Lower lobe of right lung (tissue), 2 donors: Measurements from ENCODE around the gene IMMP2L. TPM values are rescaled to one million over a fixed set of nuclear protein-coding genes. Genes with fewer than 3 reads are reported as not detected.

Source experiments
- ATAC-seq, 2 donors: fragments of 200-7000 bp; cut with Tn5 transposase; one replicate each; pipeline ENCODE4 v1.9.1; 2020 to 2022; ENCODE audit warnings: mild to moderate bottlenecking in 2 of 2, moderate library complexity in 2 of 2
- DNase-seq: peaks from one replicate; pipeline ENCODE4 v3.0.0-alpha.2; 2020
- H3K27ac ChIP-seq: fragments of 200-600 bp; one replicate; pipeline ENCODE4 v1.8.0; 2022
- H3K27me3 ChIP-seq: fragments of 200-600 bp; one replicate; pipeline ENCODE4 v1.8.0; 2022; ENCODE audit warnings: low read depth
- H3K36me3 ChIP-seq: fragments of 200-600 bp; one replicate; pipeline ENCODE4 v1.8.0; 2022; ENCODE audit warnings: mild to moderate bottlenecking
- H3K4me1 ChIP-seq: fragments of 200-600 bp; one replicate; pipeline ENCODE4 v1.8.0; 2022
- H3K4me3 ChIP-seq: fragments of 200-600 bp; one replicate; pipeline ENCODE4 v1.8.0; 2022; ENCODE audit warnings: mild to moderate bottlenecking
- H3K9me3 ChIP-seq: fragments of 200-600 bp; one replicate; pipeline ENCODE4 v1.8.0; 2022
- CTCF ChIP-seq: fragments of 200-600 bp; IDR thresholded peaks from one replicate; pipeline ENCODE4 v1.8.0; 2022; ENCODE audit warnings: antibody characterized with exemption, mild to moderate bottlenecking
- intact Hi-C: fragments of 100-400 bp; cut with DNase I; formaldehyde crosslinking; loops from one replicate; pipeline ENCODE4 v1.11.0; 2022
- total RNA-seq: library from RNA; stranded (reverse); fragmentation: NEBNext Ultra II Directional; extraction: Animal tissue kit (Norgen Biotek cat#: 25700); gene quantifications from one replicate; pipeline ENCODE4 v1.2.1, GENCODE V29; 2021
- donor health status: DM: no; HTN: yes; CAD: no; lungs with severe emphysema.

The IMMP2L gene
- total RNA-seq, 1 donor from 2014 or later: 14.7 TPM

GRCh38 chr7:110854166-110854565 lies 708.1 kb downstream of the IMMP2L start:
- no peak for TF ChIP-seq CTCF
- no peak for ATAC-seq
- no peak overlapping the region for H3K4me3 ChIP-seq
- H3K9me3 ChIP-seq: no peaks in the 10 kb centered on the region
- H3K27me3 ChIP-seq: no peaks in the 10 kb centered on the region
- H3K36me3 ChIP-seq: no peaks in the 10 kb centered on the region
- no peaks in the 10 kb centered on the region for H3K4me1 ChIP-seq
- H3K27ac ChIP-seq: no peak overlapping the region
- DNase-seq: no peak
- intact Hi-C loops: no loop called here

- Histone ChIP-seq H3K4me3 (no peak overlapping the region), H3K4me1 (no peaks in the 10 kb centered on the region), H3K27me3 (no peaks in the 10 kb centered on the region), H3K36me3 (no peaks in the 10 kb centered on the region), H3K9me3 (no peaks in the 10 kb centered on the region), H3K27ac (no peak overlapping the region)
- ATAC-seq: no peak
- TF ChIP-seq CTCF: no peak
- intact Hi-C loops: no loop called here
- no peak for DNase-seq
Measured at GRCh38 chr7:110853263-110853662, 709.0 kb downstream of the IMMP2L start.

- Histone ChIP-seq H3K4me1 (no peaks in the 10 kb centered on the region), H3K27ac (no peak overlapping the region), H3K4me3 (no peak overlapping the region), H3K27me3 (no peaks in the 10 kb centered on the region), H3K9me3 (no peaks in the 10 kb centered on the region), H3K36me3 (no peaks in the 10 kb centered on the region)
- DNase-seq (no peak), ATAC-seq (no peak)
- TF ChIP-seq CTCF: no peak
- intact Hi-C loops: no loop called here
Measured at GRCh38 chr7:110852156-110852940, 709.9 kb downstream of the IMMP2L start.

- DNase-seq (no peak), ATAC-seq (no peak)
- Histone ChIP-seq H3K9me3 (no peaks in the 10 kb centered on the region), H3K27ac (no peak overlapping the region), H3K27me3 (no peaks in the 10 kb centered on the region), H3K36me3 (no peaks in the 10 kb centered on the region), H3K4me1 (no peaks in the 10 kb centered on the region), H3K4me3 (no peak overlapping the region)
- TF ChIP-seq CTCF: no peak
- intact Hi-C loops: no loop called here
Measured at GRCh38 chr7:110850224-110850623, 712.1 kb downstream of the IMMP2L start.

- intact Hi-C loops: no loop called here
- Histone ChIP-seq H3K4me3 (no peak overlapping the region), H3K27ac (no peak overlapping the region), H3K36me3 (no peaks in the 10 kb centered on the region), H3K4me1 (no peaks in the 10 kb centered on the region), H3K27me3 (no peaks in the 10 kb centered on the region), H3K9me3 (no peaks in the 10 kb centered on the region)
- ATAC-seq: no peak
- no peak for TF ChIP-seq CTCF
- no peak for DNase-seq
Measured at GRCh38 chr7:110842796-110843195, 719.5 kb downstream of the IMMP2L start.
